GM18873 (cell line): Measurements from ENCODE around the gene PKP4.

Source experiments
- ATAC-seq: cut with Tn5 transposase; IDR thresholded peaks from one replicate; pipeline ENCODE4 v1.9.1; 2021; ENCODE audit warnings: mild to moderate bottlenecking, moderate library complexity, moderate number of reproducible peaks; ENCODE audit not compliant: unreplicated experiment, low FRiP score

The PKP4 gene

DNA sequence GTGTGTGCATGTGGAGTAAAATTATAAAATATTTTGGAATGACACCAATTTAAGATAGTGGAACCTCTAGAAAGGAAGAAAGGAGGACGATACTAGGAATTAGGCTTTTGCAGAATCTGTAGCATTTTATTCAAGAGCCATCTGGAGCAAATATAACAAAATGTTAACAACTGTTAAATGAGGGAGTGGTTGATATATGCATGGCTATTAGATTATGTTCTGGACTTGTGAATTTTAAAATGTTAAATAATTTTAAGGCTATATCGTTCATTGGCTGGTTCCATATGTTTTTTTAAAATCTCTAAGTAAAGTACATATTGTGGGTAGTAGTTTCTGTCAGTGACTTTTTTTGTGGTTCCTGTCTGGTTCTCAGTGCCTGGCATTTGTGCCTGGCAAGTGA is 123.2 kb downstream of the PKP4 start:
- ATAC-seq: no peak

GRCh38 chr2:158580760-158581159 is 124.0 kb downstream of the PKP4 start:
- ATAC-seq: no peak

- no peak for ATAC-seq
Observed at GRCh38 chr2:158582670-158583069, 125.9 kb downstream of the PKP4 start.

DNA sequence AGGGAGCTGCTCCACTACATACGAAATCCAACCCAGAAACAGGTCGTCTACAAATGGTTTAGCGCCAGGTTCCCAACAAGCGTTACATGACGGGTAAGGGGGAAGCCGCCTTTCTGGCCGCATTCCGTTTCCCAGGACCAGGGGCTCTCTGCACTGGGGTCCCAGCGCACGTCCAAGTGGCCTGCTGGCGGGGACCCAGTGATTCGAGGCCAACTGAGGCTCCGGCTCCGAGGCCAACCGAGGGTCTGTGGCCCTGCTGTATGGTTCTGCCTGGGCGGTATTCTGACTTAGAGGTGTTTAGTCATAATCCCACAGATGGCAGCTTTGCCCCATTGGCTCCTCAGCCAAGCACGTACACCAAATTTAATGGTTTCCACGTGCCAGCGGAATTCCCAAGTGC is 127.2 kb downstream of the PKP4 start:
- ATAC-seq: no peak

DNA sequence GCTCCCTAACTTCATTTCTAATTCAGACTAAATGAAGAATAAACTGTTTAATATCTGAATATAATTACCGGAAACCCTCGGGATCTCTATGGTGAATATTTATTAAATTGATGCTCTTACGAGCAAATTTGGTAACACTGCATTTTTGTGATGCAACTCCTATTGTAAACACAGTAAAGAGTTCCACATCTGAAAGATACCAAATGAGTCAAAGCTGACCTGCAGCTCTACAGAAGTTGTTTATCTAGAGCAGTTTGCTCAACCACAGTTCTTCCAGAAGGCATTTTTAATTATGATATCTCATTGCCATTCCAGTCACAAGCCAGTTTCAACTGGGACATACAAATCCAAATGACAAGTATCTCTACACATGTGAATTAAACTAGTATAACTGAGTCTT is 129.7 kb downstream of the PKP4 start:
- ATAC-seq: no peak

DNA sequence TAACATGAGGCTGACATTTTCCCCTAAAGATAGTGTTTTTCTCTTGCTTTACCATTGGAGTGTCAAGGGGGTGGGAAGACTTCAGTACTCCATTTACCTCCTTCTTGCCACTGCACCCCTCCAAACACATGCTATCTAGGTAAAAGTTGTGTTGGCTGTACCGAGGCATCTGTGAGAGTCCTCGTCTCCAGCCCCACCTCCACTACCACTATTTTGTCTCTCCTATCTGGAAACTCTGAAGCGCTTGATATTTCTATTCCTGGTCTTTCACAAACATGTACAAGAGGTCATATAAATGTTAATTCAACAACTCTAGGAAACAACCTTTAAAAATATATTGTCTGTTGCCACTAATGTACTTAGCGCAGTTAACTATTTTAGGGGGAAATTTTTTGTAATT is 132.6 kb downstream of the PKP4 start:
- no peak for ATAC-seq

DNA sequence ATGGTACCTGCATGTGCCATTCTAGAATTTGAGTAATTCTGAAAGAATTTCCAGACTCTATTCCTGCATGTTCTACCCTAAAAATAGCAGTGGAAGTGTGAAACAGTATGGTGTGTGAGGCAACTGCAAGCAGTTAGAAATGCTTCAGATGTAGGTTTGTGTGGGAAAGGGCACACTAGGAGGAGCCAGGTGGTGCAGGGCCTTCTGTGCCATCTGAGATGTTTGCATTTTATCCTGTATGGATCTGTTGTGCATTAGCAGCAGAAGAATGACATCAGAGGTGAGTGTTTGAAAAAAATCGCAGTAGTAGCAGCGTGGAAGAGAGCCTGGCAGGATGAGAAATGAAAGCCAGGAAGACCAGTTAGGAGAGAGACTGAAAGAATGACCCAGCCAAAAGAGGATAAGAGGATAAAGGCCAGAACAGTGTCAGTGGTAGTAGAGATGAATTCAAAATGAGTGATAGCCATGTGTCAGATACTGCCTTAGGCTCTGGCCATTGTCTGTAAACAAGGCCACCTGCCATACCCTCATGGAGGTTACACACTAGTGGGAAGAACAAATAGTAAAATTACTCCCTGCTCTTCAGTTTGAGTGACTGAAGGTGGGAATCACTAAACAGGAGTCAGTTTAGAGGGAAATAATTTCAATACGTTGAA is 142.2 kb downstream of the PKP4 start:
- no peak for ATAC-seq

DNA sequence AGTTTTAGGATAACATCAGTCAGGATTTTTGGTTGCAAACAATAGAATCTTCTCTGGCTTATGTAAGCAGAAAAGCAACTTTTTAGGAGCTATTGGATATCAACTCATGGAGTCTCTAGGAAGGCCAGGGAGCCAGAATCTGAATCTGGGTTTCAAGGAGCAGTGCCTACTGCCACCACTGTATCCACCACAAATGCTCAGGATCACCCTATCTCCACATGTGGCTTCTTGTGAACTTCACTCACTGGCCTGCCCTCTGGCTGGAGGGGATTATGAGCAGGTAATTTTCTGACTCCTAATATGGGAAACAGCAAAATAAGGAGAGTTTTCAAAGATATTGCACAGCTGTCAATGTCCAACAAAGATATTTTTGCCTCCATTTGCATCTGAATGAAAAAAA is 142.9 kb downstream of the PKP4 start:
- ATAC-seq: no peak

DNA sequence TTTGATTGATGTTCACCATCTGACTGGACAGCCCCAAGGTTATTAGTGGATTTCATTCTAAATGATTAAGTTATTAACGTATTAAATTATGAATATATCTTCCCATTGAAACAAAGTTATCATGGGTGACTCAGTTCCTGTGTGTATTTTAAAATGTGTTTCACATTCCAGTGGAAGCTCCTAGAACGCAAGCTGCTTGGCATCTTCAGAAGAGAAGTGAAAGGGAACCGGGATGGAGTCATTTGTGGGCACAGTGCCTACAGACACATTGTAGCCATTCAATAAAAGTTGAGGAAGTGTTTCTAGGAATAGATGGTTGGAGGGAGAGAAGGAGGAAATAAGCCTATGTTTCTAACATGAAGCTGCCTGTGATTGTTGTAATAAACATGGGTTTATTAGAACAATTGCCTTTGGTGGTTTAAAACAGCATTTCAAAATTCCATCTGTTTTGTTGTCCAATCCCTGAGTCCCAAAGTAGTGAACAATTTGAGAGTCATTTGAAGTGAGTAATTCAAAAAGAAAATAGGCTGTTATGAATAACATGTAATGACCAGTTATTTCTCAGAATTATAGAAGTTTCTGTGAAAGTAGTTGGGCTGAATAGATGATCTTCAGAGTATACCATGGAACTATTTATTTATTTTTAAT is 143.5 kb downstream of the PKP4 start:
- ATAC-seq: no peak

- no peak for ATAC-seq
Observed at GRCh38 chr2:158602027-158602426, 145.3 kb downstream of the PKP4 start.

DNA sequence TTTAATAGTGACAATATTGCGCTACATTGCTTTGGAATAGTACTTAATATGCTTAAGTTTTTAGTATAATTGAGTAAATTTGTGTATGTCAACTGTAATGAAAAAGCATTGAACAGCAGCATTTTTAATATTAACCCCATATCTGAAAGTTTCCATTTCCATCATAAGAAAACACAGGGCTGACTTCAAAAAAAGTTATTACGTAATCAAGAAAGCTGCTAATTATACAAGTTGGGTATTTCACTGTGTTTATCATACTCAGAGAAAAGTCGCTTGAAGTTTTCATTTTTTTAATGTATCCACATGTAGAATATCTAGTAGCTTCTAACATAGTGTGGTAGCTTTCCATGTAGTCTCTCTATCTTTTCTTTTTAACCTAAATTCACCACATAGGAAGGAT is 146.5 kb downstream of the PKP4 start:
- ATAC-seq: no peak

DNA sequence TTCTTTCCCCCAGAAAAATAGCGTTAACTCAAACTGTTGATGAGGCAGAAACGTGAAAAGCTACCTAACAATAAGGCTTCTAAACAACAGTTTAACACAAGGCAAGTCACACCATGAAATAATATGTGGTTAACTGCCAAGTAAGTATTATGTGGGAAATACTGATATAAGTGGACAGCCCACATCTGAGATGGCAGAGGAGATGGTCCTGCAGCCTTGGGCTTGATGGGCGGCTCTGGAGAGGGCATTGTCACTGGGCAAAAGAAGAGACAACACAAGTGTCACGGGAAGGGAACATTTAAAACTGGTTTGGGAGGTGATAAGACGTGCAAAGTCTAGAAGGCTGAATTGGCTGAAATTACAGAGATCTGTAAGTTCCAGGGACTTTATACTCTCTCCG is 147.2 kb downstream of the PKP4 start:
- ATAC-seq: no peak

- no peak for ATAC-seq
Observed at GRCh38 chr2:158610059-158610458, 153.3 kb downstream of the PKP4 start.

- no peak for ATAC-seq
Observed at GRCh38 chr2:158616480-158617000, 159.8 kb downstream of the PKP4 start.

DNA sequence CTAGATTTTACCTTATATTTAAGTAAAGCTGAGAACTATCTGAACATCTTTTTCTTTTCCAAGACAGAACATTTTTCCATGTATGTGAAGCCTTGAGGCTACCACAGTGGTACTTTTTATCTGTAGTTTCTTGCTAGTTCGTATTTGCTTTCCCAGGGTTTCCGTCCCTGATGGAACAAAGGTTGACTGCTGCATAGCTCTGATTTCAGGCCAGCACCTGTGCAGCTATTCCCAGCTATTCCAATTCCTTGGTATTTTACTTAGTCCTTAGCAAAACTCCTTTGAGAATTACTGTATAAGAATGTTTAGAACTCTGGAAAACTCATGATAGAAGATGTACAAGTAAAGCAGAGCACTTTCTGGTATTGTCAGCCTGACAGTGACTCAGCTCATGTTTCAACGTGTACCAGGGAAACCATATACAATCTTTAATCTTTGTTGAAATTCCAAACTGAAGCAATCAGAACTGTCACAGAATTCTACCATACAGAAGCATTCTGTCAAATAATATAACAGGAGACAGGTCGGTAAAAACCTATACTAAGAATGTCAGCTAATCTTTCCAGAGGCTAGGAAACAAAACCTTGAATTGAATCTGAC is 162.2 kb downstream of the PKP4 start:
- ATAC-seq: no peak

GRCh38 chr2:158619496-158619895 is 162.7 kb downstream of the PKP4 start:
- no peak for ATAC-seq

DNA sequence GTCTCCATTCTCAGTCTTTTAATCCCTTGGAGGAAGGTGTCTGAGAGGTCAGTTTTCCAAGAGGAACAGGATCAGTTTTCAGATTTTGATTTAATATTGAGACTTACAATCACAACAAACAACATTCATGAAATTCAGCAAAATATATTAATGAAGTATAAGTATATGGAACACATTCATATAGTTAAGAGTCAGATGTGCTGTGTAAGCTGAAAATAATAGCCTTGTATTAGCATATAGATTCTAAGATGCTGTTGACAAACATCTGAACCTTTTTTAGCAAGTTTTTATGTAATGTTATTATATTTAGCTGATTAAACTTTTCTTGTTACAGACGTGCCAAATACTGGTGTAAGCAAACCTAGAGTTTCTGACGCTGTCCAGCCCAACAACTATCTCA is 163.9 kb downstream of the PKP4 start:
- ATAC-seq: no peak

DNA sequence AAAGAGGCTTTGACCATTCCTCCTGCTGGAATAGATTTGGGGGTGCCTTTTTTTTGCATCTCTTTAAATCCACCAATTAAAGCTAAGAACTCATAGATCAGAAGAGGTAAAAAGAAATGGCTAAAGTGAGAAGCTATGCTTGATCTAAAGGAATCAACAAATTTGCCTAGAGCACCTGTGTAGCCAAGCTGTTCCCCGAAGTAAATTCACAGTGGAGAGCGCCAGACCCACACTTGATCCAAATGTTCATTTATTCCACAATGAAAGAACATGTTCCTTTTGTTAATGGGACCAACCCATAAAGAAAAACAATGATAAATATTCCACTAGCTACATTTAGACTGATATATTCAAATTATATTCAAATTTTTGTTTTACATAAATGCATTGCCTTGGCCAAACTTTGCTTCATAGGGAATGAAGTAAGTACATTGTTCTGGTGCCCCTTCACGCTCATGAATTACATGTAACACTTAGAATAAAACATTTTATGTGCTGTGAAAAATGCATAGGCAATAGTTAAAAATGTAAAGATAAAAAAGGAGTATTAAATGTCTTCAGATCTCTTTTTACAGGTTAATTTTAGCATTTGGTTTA is 167.4 kb downstream of the PKP4 start:
- ATAC-seq: no peak

GRCh38 chr2:158624961-158625360 is 168.2 kb downstream of the PKP4 start:
- ATAC-seq: no peak

- no peak for ATAC-seq
Observed at GRCh38 chr2:158629116-158629515, 172.4 kb downstream of the PKP4 start.

GRCh38 chr2:158633261-158633660 is 176.5 kb downstream of the PKP4 start:
- no peak for ATAC-seq
